ENCODE results near the gene MPG.

- TF ChIP-seq, protein P1, sequence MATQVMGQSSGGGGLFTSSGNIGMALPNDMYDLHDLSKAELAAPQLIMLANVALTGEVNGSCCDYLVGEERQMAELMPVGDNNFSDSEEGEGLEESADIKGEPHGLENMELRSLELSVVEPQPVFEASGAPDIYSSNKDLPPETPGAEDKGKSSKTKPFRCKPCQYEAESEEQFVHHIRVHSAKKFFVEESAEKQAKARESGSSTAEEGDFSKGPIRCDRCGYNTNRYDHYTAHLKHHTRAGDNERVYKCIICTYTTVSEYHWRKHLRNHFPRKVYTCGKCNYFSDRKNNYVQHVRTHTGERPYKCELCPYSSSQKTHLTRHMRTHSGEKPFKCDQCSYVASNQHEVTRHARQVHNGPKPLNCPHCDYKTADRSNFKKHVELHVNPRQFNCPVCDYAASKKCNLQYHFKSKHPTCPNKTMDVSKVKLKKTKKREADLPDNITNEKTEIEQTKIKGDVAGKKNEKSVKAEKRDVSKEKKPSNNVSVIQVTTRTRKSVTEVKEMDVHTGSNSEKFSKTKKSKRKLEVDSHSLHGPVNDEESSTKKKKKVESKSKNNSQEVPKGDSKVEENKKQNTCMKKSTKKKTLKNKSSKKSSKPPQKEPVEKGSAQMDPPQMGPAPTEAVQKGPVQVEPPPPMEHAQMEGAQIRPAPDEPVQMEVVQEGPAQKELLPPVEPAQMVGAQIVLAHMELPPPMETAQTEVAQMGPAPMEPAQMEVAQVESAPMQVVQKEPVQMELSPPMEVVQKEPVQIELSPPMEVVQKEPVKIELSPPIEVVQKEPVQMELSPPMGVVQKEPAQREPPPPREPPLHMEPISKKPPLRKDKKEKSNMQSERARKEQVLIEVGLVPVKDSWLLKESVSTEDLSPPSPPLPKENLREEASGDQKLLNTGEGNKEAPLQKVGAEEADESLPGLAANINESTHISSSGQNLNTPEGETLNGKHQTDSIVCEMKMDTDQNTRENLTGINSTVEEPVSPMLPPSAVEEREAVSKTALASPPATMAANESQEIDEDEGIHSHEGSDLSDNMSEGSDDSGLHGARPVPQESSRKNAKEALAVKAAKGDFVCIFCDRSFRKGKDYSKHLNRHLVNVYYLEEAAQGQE (IDR thresholded peaks at IDR 0.05): no peak
- TF ChIP-seq, protein P2, sequence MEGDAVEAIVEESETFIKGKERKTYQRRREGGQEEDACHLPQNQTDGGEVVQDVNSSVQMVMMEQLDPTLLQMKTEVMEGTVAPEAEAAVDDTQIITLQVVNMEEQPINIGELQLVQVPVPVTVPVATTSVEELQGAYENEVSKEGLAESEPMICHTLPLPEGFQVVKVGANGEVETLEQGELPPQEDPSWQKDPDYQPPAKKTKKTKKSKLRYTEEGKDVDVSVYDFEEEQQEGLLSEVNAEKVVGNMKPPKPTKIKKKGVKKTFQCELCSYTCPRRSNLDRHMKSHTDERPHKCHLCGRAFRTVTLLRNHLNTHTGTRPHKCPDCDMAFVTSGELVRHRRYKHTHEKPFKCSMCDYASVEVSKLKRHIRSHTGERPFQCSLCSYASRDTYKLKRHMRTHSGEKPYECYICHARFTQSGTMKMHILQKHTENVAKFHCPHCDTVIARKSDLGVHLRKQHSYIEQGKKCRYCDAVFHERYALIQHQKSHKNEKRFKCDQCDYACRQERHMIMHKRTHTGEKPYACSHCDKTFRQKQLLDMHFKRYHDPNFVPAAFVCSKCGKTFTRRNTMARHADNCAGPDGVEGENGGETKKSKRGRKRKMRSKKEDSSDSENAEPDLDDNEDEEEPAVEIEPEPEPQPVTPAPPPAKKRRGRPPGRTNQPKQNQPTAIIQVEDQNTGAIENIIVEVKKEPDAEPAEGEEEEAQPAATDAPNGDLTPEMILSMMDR (IDR thresholded peaks at IDR 0.05; ENCODE audit: low read depth, low read length, missing input control): no peak
- no peak for TF ChIP-seq FOXA1 (IDR thresholded peaks at IDR 0.05)
- no peak for TF ChIP-seq MAX (IDR thresholded peaks at IDR 0.05)
- no peak for TF ChIP-seq GABPA (IDR thresholded peaks at IDR 0.05 in 1 of 2, conservative IDR thresholded peaks at IDR 0.05 in 1 of 2)
- no peak for TF ChIP-seq TAF1 (conservative IDR thresholded peaks at IDR 0.05)
- no peak for TF ChIP-seq ZBTB33 (IDR thresholded peaks at IDR 0.05)
- no peak for TF ChIP-seq RAD21 (IDR thresholded peaks at IDR 0.05)
- no peak for TF ChIP-seq RXRA (IDR thresholded peaks at IDR 0.05)
Observed at GRCh38 chr16:85865-86264, 7.8 kb downstream of the MPG start.

All from liver (tissue), 3 donors.